ENCODE measurements around the gene FAM114A2. TPM values are rescaled to one million over a fixed set of nuclear protein-coding genes. Genes with fewer than 3 reads are reported as not detected.

Gene FAM114A2
- total RNA-seq, 2 donors from 2014 or later: 23.2 to 25.0 TPM

DNA sequence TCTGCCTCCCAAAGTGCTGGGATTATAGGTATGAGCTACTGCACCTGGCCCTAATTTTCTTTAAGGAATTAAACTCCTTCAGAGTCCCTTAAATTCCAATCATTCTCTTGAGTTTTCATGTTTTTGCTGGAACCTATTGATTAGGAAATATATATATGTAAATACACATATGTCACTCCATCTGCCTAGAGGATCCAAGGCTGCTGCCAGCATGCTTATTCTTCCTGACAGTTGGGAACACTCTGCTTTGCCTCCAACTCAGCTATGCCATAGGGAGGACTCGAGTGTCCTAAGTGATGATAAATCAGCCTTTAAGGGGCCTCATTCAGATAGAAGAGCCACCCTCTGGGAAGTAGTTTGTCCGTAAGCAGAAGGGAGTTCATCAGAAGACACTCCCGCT is 21.9 kb upstream of the FAM114A2 start:
- Mint-ChIP-seq H3K4me3 (no peak overlapping the region), H3K27me3 (no peaks in the 10 kb centered on the region), H3K4me1 (peaks cover 18% of the 10 kb centered on the region), H3K27ac (no peak overlapping the region), H3K9me3 (no peaks in the 10 kb centered on the region), H3K36me3 (ENCODE audit: low read depth) (peaks cover 16% of the 10 kb centered on the region)
- no peak for ATAC-seq (replicated peaks)

DNA sequence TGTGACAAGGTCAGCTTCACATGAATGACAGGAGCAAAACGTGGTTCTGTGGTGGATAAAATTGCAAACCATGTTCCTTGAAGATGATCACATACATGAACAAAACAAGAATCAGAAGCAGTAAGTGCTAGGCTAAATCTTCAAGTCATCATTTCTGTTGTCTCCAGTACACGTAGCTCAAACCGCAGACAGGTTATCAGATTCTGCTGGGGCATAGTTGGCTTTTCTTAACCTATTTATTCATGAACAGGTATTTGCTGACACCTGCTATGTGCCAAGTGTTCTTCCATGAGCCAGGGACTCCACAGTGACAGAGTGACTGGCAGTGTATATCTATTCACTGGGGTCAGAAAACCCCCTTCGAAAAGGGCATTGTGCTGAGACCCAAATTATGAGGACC is 20.9 kb upstream of the FAM114A2 start:
- ATAC-seq (replicated peaks): peak; percentile 62
- no peak overlapping the region for H3K4me3 Mint-ChIP-seq
- peak overlapping the region; percentile 7 for H3K27ac Mint-ChIP-seq
- peaks cover 18% of the 10 kb centered on the region for H3K4me1 Mint-ChIP-seq
- peaks cover 26% of the 10 kb centered on the region for H3K36me3 Mint-ChIP-seq (ENCODE audit: low read depth)
- no peaks in the 10 kb centered on the region for H3K27me3 Mint-ChIP-seq
- no peaks in the 10 kb centered on the region for H3K9me3 Mint-ChIP-seq

DNA sequence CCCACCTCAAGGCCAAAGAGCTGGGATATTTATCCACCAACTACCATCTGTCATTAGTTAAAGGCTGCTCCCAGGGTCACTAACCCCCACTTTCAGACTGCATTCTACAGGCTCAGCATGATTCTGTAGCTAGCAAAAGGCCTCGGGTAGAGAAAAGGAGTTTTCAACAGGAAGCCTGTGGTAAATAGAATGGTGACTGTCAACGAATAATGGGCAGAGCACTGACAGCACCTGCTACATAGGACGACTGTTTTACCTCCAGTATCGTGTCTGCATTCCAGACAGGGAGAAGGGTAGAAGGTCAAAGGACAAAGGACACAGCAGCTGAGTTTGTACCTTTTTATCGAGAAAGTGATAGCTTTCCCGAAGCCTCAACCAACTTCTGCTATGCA is 20.3 kb upstream of the FAM114A2 start:
- Mint-ChIP-seq H3K27me3 (no peaks in the 10 kb centered on the region), H3K27ac (peak overlapping the region; percentile 39), H3K9me3 (no peaks in the 10 kb centered on the region), H3K4me3 (peak overlapping the region; percentile 16), H3K4me1 (peaks cover 18% of the 10 kb centered on the region), H3K36me3 (ENCODE audit: low read depth) (peaks cover 32% of the 10 kb centered on the region)
- peak; percentile 66 for ATAC-seq (replicated peaks)

DNA sequence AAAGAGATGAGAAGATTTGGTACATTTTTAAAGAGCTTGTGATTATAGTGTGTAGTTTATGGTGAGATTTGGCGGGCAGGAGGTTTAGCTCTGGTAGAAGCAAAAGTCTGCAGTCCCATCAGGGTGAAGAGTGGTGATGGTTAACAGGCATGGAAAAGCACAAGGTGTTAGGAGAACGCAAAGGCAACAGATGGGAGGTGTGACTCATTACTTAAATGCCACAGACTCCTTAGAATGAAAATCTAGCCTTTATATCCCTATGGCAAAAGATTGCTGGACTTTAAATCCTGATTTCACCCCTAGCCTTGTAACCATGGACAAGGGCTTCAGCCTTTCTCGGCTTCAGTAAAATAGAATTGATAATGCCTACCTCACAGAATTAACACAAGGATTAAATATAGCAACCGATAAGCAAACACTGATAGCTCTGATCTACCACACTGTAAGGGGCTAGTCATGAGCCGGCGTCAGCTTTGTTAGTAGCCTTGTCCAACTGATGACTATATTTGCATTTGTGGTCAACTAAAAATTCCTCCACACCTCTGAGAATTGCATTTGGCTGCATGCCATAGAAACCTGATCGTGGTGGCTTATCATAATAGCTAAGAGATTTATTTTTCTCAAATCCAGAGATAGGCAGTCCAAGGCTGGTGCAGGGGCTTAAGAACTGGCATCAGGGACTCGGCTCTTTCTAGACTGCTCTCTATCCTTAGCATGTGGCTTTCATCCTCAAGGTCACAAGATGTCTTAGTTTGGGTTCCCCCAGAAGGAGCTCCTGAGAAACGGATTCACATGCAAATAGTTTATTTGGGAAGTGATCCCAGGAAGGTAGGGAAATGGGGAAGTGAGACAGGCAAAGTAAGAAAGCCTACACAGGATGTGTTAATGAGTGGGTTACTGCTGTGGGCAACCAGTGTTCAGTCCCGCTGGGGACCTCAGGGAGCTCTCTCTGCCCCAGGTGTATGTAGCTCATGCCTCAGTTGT is 19.6 kb upstream of the FAM114A2 start:
- Mint-ChIP-seq H3K27ac (peak overlapping the region; percentile 39), H3K27me3 (no peaks in the 10 kb centered on the region), H3K36me3 (ENCODE audit: low read depth) (peaks cover 38% of the 10 kb centered on the region), H3K4me1 (peaks cover 18% of the 10 kb centered on the region), H3K9me3 (no peaks in the 10 kb centered on the region), H3K4me3 (peak overlapping the region; percentile 16)
- peak; percentile 19 for ATAC-seq (replicated peaks)

DNA sequence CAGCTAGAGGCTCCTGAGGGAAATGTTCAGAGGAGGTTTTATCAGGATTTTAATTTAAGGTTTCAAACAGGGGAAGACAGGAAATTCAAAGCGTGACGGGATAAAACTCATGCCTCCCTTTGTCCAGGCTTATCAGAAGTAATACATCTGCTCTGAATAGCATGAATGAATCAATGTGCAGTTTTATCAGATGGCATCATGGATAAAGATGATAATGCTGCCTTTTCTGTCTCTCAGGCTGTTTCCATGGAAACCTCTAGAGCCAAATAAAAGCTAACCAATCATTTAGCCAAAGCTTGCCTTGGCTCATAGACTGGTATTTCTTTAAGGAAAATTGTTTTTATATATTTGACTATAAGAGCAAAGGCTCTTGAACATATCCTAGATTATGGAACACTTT is 16.5 kb upstream of the FAM114A2 start:
- Mint-ChIP-seq H3K4me3 (no peak overlapping the region), H3K27me3 (no peaks in the 10 kb centered on the region), H3K36me3 (ENCODE audit: low read depth) (peaks cover 70% of the 10 kb centered on the region), H3K9me3 (no peaks in the 10 kb centered on the region), H3K27ac (no peak overlapping the region), H3K4me1 (peaks cover 18% of the 10 kb centered on the region)
- ATAC-seq (replicated peaks): no peak

DNA sequence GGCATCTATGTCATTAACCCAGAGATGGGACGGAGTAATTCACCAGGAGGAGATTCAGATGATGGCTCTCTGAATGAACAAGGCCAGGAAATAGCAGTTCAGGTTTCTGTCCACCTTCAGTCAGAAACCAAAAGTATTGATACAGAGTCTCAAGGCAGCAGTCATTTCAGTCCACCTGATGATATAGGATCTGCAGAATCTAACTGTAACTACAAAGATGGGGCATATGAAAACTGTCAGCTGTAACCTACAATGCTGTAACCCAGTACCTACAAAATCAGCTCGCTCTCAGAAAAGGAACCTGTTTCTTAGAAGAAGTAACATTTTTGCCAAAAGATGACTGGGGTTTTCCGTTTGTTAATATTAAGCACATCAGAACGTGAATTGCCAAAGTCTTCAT is 14.8 kb upstream of the FAM114A2 start:
- peaks cover 13% of the 10 kb centered on the region for H3K4me1 Mint-ChIP-seq
- peaks cover 82% of the 10 kb centered on the region for H3K36me3 Mint-ChIP-seq (ENCODE audit: low read depth)
- peak; percentile 52 for ATAC-seq (replicated peaks)
- no peaks in the 10 kb centered on the region for H3K9me3 Mint-ChIP-seq
- peak overlapping the region; percentile 68 for H3K27ac Mint-ChIP-seq
- no peaks in the 10 kb centered on the region for H3K27me3 Mint-ChIP-seq
- H3K4me3 Mint-ChIP-seq: no peak overlapping the region

DNA sequence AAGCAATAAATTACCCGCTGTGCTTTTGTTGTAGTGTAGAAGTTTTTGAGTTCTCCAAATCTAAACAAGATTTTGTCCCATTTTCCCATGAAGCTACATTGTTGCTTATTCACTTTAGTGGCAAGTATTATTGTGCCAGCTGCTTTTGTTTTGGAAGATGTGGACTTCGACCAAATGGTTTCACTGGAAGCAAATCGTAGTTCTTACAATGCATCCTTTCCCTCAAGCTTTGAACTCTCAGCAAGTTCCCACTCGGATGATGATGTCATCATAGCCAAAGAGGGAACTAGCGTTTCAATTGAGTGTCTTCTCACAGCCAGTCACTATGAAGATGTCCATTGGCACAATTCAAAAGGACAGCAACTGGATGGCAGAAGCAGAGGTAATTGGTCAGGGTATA is 10.9 kb upstream of the FAM114A2 start:
- Mint-ChIP-seq H3K36me3 (ENCODE audit: low read depth) (peaks cover 77% of the 10 kb centered on the region), H3K9me3 (no peaks in the 10 kb centered on the region), H3K4me1 (peaks cover 20% of the 10 kb centered on the region), H3K27me3 (no peaks in the 10 kb centered on the region), H3K4me3 (no peak overlapping the region), H3K27ac (no peak overlapping the region)
- ATAC-seq (replicated peaks): no peak

DNA sequence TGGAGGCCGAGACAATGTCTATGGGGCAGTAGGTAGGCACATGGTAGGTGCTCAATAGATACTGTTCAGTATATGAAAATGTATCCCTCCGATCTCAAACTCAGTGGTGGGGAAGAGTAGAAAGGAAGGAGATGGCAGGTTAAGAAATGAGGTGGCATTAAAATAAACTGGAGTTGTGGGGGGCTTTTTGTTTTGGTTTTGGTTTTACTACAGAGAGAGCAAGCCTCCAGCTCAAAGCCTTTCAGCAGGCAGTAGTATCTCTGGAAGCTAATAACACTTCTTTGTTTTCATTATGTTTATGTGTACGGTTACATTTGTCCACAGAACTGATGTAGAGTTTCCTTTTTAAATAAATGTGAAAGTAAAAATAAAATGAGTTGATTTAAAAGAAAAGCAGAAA is 8.6 kb upstream of the FAM114A2 start:
- H3K4me3 Mint-ChIP-seq: no peak overlapping the region
- peaks cover 28% of the 10 kb centered on the region for H3K4me1 Mint-ChIP-seq
- no peak for ATAC-seq (replicated peaks)
- no peaks in the 10 kb centered on the region for H3K27me3 Mint-ChIP-seq
- peaks cover 59% of the 10 kb centered on the region for H3K36me3 Mint-ChIP-seq (ENCODE audit: low read depth)
- peak overlapping the region; percentile 80 for H3K27ac Mint-ChIP-seq
- H3K9me3 Mint-ChIP-seq: no peaks in the 10 kb centered on the region

DNA sequence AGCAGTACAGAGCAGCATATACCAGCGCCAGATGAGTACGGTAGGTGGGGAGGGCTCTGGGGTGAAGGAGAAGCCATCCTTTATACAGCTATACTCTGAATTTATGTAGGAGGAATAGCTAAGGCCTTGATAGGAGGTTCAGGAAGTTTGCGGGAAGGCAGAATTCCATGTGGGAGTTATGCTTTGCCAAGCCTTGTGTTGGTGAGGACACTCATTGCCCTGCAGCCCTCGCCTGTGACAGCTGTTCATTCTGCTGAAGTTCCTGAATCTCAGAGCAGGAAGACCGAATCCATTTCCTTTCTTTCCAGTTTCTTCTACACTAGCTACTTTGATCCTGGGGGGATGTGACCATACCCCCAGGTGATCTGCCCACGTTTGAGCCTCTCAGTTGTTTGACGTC is 7.8 kb upstream of the FAM114A2 start:
- no peaks in the 10 kb centered on the region for H3K27me3 Mint-ChIP-seq
- H3K4me3 Mint-ChIP-seq: no peak overlapping the region
- ATAC-seq (replicated peaks): no peak
- H3K36me3 Mint-ChIP-seq (ENCODE audit: low read depth): peaks cover 54% of the 10 kb centered on the region
- no peaks in the 10 kb centered on the region for H3K9me3 Mint-ChIP-seq
- peaks cover 30% of the 10 kb centered on the region for H3K4me1 Mint-ChIP-seq
- H3K27ac Mint-ChIP-seq: peak overlapping the region; percentile 80

DNA sequence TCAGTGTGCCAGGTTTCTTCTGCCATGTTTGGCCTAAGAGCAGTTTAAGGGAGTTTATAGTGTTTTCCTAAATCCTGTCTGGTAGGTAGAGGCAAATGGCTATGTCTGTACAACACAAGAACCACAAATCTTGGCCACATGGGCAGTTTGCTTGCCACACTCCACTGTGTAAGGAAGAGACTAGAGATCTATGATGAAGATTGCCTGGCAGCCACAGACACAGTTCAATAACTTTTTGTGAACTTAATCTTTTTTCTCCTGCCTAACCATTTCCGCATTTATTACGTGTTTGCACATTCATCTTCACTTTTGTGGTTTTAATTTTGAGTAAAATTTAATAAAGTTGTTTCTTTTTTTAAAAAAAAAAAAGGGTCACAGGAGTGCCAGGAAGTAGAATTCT is 5.9 kb upstream of the FAM114A2 start:
- H3K4me3 Mint-ChIP-seq: peak overlapping the region; percentile 5
- peak overlapping the region; percentile 65 for H3K27ac Mint-ChIP-seq
- ATAC-seq (replicated peaks): peak; percentile 34
- peaks cover 35% of the 10 kb centered on the region for H3K36me3 Mint-ChIP-seq (ENCODE audit: low read depth)
- H3K4me1 Mint-ChIP-seq: peaks cover 30% of the 10 kb centered on the region
- no peaks in the 10 kb centered on the region for H3K27me3 Mint-ChIP-seq
- no peaks in the 10 kb centered on the region for H3K9me3 Mint-ChIP-seq

DNA sequence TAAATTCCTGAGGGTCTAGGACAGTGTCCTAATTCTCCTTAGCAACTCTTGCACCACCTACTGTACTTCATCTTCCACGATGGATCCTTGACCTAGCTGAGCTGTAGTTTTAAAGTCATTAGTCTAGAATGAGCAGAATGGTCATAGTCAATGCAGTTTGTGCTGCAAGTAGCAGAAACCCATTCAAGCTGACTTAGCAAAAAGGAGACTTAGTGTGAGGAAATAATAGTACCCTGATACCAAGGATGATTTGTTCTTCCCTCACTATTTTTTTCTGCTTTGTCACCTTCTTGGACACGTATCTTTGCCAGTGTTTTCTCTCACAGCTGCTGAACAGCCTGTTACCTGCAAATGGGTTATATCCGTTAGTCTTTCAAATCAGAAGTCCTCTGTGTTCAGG is 5.4 kb upstream of the FAM114A2 start:
- H3K4me3 Mint-ChIP-seq: no peak overlapping the region
- no peaks in the 10 kb centered on the region for H3K27me3 Mint-ChIP-seq
- peaks cover 32% of the 10 kb centered on the region for H3K4me1 Mint-ChIP-seq
- no peaks in the 10 kb centered on the region for H3K9me3 Mint-ChIP-seq
- H3K27ac Mint-ChIP-seq: no peak overlapping the region
- H3K36me3 Mint-ChIP-seq (ENCODE audit: low read depth): peaks cover 34% of the 10 kb centered on the region
- ATAC-seq (replicated peaks): no peak

DNA sequence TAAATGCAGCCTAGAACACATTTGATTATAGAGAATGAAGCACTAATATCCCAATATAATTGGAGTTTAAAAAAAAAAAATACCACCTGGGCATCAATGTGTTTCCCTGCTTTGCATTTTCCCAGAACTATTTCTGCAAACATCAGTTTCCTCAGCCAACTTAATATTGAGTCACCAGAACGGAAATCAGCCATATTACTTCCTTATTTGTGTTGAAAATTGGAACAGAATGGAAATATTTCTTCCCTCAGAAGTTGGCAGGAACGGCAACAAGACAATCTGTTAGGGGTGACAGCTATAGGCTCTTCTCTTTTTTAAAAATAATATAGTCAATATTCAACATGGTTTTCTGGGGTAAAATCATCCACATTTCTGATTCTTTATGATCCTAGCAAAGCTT is 4.1 kb upstream of the FAM114A2 start:
- no peak overlapping the region for H3K27ac Mint-ChIP-seq
- no peaks in the 10 kb centered on the region for H3K27me3 Mint-ChIP-seq
- no peaks in the 10 kb centered on the region for H3K9me3 Mint-ChIP-seq
- peaks cover 35% of the 10 kb centered on the region for H3K36me3 Mint-ChIP-seq (ENCODE audit: low read depth)
- peaks cover 34% of the 10 kb centered on the region for H3K4me1 Mint-ChIP-seq
- H3K4me3 Mint-ChIP-seq: no peak overlapping the region
- no peak for ATAC-seq (replicated peaks)

DNA sequence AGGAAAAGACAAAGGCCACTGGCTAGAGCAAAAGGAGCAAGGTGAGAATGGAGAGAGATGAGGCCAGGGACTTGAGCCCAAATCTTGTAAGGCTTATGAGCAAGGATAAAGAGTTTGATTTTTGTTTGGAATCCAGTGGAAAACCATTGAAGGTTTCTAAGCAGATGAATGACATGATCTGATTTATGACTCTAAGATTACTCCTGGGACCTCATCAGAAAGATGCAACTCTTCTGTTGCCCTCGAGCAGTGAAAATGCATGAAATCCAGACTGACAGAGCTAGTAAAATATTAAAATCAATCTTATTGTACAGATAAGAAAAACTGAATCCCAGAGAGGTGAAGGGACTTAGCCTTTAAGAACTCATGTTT is 734 bp upstream of the FAM114A2 start:
- Mint-ChIP-seq H3K4me1 (peaks cover 24% of the 10 kb centered on the region), H3K36me3 (ENCODE audit: low read depth) (peaks cover 17% of the 10 kb centered on the region), H3K9me3 (no peaks in the 10 kb centered on the region), H3K27ac (peak overlapping the region; percentile 98), H3K27me3 (no peaks in the 10 kb centered on the region), H3K4me3 (peak overlapping the region; percentile 99)
- no peak for ATAC-seq (replicated peaks)

DNA sequence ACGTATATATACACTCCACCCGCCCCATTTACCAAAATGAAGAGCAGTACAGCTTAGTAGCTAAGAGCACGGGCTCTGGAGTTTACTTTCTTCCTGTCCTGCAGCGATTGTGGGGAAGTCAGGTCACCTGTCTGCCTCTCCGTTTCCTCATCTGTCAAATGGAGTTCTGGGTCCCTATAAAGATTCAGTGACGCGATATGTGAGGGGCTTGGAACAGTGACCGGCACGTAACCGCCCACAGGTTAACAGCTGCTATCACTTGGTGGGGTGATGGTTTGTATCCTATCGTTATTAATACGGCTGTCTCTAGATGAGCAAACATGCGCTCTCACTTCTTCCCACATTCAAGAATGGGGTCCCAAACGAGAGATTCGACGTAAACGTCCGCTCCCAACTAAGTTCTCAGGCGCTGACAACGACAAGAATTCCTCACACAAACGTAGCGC is 426 bp downstream of the FAM114A2 start:
- peaks cover 15% of the 10 kb centered on the region for H3K4me1 Mint-ChIP-seq
- H3K4me3 Mint-ChIP-seq: peak overlapping the region; percentile 99
- H3K27ac Mint-ChIP-seq: peak overlapping the region; percentile 98
- no peaks in the 10 kb centered on the region for H3K9me3 Mint-ChIP-seq
- ATAC-seq (replicated peaks): peak; percentile 52
- H3K27me3 Mint-ChIP-seq: no peaks in the 10 kb centered on the region
- H3K36me3 Mint-ChIP-seq (ENCODE audit: low read depth): peaks cover 24% of the 10 kb centered on the region

DNA sequence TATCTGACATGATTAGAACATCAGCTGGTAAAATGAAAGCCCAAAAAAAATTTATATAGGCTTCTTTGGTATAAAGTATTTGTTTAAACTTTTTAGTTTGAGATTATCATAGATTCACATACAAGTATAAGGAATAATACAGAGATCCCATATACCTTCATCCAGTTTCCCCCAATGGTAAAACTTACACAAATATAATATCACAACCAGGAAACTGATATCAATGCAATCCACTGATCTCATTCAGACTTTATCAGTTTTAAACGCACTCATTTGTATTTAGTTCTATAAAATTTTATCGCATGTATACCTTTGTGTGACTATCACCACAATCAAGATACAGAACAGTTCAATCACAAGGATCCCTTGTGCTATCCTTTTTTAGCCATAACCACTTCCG is 3.8 kb downstream of the FAM114A2 start:
- Mint-ChIP-seq H3K36me3 (ENCODE audit: low read depth) (peaks cover 43% of the 10 kb centered on the region), H3K4me3 (no peak overlapping the region), H3K9me3 (no peaks in the 10 kb centered on the region), H3K27ac (no peak overlapping the region), H3K27me3 (no peaks in the 10 kb centered on the region), H3K4me1 (peaks cover 12% of the 10 kb centered on the region)
- no peak for ATAC-seq (replicated peaks)
